Activated gamma-delta T cell treated with Interleukin-2 at 50 U/mL for 16 hours (primary cell): ENCODE data around the gene ATG2A.
A peak's percentile ranks its signal among the peaks of the same experiment; 100 is the strongest.
"Not testable (repeated sequence)": the region's sequence is repeated elsewhere in the genome, so short reads cannot be mapped to it uniquely, and the experiment has no call there.

Experiments used
- DNase-seq: peaks from one replicate; pipeline ENCODE4 v3.0.0-alpha.2; 2020

The ATG2A gene

DNA sequence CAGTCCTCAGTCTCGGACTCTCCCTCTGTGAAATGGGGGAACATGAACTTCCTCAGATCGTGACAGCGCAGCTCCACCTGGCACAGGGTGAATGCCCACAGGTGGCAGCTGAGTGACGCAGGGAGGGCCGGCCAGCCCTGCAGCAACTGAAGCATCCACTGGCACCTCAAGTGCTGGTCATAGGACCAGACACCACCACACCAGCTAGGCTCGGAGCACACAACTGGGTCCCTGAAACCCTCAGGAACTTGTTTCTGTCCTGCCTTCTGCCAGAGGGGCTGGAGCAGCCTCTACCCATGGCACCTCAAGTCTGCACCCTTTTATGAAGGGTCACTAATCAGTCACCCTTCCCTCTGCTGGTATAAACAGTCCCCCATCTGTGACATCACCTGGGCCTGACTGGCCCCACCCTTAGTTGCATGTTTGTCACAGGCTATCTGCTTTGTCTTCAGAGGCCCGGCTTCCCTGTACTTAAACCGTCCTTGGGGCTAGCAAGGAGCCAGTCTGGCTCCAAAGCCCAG, 65.1 kb downstream of the ATG2A start:
- no peak for DNase-seq

DNA sequence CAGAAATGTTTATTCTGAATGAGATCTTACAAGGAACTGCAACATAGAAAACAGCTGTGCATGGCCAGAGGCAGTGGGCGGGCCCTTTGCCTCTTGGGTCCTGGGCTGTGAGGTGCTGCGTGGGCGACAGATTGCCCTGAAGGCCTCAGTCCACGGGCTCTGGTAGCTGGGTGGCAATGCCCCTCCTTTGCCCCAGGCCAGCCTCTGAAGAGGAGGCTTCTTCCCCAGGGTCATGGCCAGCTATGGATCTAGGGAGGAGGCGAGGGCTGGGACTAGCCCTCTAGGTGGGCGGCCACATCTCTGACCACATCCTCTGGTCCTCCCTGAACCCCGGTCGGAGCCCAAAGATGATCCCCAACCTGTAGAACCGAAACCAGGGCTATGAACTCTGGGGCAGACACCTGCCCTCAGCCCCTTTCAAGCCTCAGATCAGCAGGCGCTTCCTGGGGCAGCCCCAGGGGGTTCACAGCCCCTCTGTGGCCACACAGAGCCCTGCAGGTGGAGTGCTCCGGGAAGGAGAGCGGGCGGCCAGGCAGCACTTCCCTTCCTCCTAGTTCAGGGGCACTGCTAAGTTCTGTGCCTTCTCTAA, 65.9 kb downstream of the ATG2A start:
- DNase-seq: peak; percentile 59

DNA sequence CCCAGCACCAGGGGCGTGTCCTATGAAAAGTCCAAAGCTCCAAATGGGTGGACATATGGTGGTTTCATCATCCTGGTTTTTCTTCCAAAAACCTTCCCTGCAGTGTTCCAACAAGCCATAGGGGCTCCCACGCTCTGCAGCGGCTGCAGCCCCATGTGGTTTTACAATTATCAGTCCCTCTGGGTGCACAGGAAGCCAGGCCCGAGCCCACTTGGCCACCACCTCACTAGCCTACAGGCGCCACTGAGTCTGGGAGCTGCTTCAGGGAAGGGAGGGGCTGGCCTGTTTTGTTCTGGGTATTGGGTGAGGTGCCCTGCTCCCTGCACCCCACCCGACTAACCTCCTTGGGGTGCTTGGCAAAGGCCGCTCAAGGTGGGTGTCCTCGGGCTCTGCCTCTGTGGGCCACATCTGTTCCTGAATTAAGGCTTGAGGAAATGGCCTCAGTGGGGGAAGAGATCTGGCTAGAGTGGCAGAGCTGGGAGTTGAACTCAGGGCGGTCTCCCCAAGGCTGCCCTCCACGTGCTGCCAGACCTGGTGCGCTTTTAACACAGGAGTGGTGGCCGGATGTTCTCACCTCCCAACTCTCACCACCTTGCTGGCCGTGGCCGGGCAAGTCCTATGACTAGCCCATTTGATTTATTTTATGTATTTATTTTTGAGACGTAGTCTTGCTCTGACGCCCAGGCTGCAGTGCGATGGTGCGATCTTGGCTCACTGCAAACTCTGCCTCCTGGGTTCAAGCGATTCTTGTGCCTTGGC, 67.2 kb downstream of the ATG2A start:
- no peak for DNase-seq

DNA sequence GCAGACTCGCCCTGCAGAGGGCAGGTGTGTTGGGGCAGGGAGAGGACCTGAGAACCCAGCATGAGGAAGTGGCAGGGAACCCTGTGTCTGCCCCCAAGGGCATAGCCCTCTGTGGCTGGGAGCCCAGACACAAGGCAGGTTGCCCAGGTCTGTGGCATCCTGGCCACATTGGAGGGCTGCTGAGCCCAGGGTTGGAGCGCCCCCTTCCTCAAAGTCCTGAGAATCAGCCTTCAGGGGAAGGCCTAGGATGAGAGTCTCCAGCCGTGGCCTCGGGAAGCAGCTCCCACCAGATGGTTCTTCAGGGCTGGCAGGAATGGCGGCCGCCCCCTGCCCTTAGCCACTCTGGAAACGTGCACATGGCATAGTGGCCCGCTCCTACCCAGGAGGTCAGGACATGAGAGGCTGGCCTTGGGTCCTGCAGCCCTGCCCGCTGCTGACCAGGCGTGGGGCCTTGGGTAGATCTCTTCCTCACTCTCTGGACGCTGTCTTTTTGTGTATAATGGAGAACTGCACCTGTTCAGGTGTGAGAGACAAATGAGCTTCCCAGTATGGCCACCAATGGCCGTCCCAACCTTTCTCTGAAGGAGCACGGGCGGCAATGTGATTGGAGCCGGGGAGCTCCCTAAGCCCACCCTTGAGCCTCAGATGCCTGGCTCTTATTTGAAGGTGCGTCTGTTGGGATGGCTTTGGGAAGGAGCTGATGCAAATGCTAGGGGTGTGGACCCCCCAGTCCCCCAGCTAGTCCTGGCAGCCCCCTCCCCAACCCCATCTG, 68.0 kb downstream of the ATG2A start:
- DNase-seq: peak; percentile 45

DNA sequence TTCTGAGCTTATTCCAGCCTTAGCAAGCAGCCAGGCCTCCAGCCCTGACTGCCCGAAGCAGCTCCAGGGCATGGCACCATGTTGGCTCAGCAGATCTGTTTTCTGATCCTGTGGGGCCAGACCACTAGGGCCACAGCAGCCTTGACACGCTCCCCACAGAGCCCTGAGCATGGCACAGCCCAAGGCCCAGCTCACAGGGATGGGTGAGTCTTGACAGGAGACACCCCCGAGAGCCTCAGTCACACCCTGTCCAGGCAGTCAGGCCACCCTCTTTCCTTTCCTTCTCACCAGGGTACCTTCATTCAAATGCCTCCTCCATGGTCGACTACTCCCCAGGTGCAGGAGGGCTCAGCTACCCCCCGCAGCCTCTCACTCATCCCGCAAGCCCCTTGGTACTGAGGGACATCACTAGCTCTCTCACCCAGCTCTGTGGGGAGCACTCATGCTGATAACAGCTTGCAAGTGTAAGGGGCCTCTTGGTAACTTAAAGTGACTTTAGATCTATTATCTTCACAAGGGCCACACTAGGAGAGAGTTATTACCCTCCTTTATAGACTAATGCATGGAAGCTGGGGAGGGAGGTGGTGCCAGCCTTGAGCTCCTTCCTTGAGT, 68.7 kb downstream of the ATG2A start:
- DNase-seq: no peak

DNA sequence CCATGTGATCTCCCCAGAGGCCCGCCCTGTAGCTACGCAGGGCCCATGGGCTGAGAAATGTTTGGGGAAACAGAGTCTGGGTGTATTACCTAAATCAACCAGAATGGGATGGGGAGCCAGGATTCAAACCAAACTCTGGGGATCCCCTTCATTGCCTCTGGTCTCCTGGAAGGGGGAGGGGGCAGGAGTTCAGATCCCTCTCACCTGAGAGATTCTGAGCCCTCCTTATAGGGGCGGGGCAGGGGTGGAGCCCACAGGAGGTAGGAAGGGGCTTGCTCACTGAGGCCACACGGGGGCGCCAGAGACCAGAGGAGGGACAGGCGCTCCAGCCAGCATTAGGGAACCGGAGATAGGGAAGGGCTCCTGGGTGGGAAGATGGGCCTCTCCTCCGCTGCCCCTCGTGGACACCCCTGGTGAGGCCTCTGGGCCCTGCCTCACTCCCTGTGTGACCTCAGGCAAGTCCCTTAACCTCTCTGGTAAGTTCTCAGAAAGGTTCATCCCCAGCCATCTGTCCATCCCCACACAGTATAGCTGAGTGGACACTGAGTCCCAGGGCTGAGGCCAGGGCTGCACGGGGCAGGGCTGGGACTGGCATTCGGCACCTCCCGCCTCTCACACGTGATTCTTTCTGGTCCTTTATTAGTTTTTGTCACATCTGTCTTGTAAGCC, 69.9 kb downstream of the ATG2A start:
- peak; percentile 94 for DNase-seq

DNA sequence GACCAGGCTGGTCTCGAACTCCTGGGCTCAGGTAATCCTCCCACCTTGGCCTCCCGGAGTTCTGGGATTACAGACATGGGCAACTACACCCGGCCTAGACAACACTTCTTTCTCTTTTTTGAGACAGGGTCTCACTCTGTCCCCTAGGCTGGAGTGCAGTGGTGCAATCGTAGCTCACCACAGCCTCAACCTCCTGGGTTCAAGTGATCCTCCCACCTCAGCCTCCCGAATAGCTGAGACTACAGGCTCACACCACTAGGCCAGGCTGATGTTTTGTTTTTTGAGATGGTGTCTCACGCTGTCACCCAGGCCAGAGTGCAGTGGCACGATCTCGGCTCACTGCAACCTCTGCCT, 71.3 kb downstream of the ATG2A start:
- DNase-seq: not testable (repeated sequence)

DNA sequence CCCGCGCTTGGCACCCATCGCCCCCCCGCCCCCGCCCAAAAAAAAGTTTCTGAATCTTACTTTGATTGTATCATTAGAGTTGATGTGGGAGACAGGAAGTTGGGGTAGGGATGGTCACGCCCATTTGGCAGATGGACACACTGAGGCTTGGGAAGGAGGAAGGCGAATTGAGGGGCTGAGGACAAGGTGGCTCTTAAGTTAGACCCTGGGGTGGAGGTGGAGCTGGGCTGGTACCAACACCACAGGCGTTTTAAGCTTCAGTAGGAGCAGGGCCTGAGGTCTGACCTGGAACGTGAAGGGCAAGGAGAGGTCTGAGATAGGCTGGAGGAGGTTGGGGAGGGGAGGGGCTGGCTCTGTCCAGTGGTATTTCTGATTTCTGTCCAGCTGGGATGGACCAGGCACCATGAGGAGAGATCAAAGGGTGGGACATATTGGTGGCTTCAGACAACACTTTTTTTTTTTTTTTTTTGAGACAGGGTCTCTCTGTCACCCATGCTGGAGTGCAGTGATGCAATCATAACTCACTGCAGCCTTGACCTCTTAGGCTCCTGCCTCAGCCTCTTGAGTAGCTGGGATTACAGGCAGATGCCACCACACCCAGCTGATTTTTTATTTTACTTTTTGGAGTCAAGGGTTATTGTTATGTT, 71.8 kb downstream of the ATG2A start:
- DNase-seq: no peak
